ENCODE results near the gene RNF32. TPM values are rescaled to one million over a fixed set of nuclear protein-coding genes. Genes with fewer than 3 reads are reported as not detected.

The RNF32 gene
- total RNA-seq, 1 experiment from 2014 or later, result 3.5 TPM

GRCh38 chr7:156703773-156704482 is 63.4 kb downstream of the RNF32 start:
- POLR2A ChIA-PET, result no interaction called here
- in situ Hi-C loops (cut with HindIII; ENCODE audit: low pct_unique_long_range_greater_than_20kb, low sequenced_read_pairs), result no loop called here
- CTCF ChIA-PET, result no interaction called here

More at GRCh38 chr7:156703773-156704482, 63.4 kb downstream of the RNF32 start:
- no peak for DNase-seq (ENCODE audit: low read depth, low spot score)
- Histone ChIP-seq H3K27me3 (ENCODE audit: control insufficient read depth, insufficient read depth, low read length) (no peaks in the 10 kb centered on the region), H3K27ac (ENCODE audit: low read length) (no peak overlapping the region), H3K36me3 (ENCODE audit: control insufficient read depth, insufficient read depth, low read length) (no peaks in the 10 kb centered on the region), H3K4me3 (ENCODE audit: low read depth in 2 of 2, low read length in 2 of 2) (no peak overlapping the region), H3K9me3 (ENCODE audit: control insufficient read depth, insufficient read depth, low read depth, low read length) (no peaks in the 10 kb centered on the region), H3K4me1 (ENCODE audit: control insufficient read depth, insufficient read depth, low read length) (no peaks in the 10 kb centered on the region)
- ATAC-seq, result no peak
- BruUV-seq (replicated peaks), result no TSS peak
- intact Hi-C loops (cut with micrococcal nuclease; ENCODE audit: unreplicated experiment), result no loop called here
- no peak for TF ChIP-seq POLR2AphosphoS5 (IDR thresholded peaks at IDR 0.05; ENCODE audit: low read depth, low read length)
- no peak for TF ChIP-seq REST (IDR thresholded peaks at IDR 0.05; ENCODE audit: insufficient read depth in 1 of 2, low read depth in 2 of 2, low read length in 1 of 2)
- TF ChIP-seq CTCF (IDR thresholded peaks at IDR 0.05), result no peak
- no peak for TF ChIP-seq TCF7L2 (IDR thresholded peaks at IDR 0.05; ENCODE audit: low read depth, low read length)
- no peak for TF ChIP-seq SIN3A (IDR thresholded peaks at IDR 0.05; ENCODE audit: borderline replicate concordance, insufficient read depth, low read depth, low read length)
